HG02938 (cell line): Measurements from ENCODE around the gene ARHGAP8.
"Not testable (repeated sequence)": the region's sequence is repeated elsewhere in the genome, so short reads cannot be mapped to it uniquely, and the experiment has no call there.

ENCODE experiments used
- ATAC-seq: cut with Tn5 transposase; IDR thresholded peaks from one replicate; pipeline ENCODE4 v1.9.1; 2021; ENCODE audit warnings: mild to moderate bottlenecking, moderate library complexity; ENCODE audit not compliant: unreplicated experiment

The ARHGAP8 gene

DNA sequence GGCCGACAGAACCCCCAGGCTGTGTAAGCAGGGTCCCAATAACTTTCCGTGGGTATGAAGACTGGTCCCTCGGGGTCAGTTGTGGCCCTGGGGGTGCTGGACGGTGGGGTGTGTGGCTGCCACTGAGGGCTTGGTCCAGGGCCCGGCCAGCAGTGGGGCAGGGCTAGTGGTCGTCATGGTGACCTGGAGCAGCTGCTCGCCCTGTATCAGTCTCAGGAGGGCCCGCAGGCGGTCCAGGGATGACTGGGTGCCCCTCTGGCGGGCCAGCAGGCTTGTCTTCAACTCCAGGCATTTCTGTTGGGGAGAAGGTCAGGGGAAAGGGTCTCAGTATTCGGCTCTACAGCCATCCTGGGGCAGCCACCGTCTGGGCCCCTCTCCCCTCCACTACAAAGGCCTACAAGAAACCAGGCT lies 130.6 kb downstream of the ARHGAP8 start:
- no peak for ATAC-seq

DNA sequence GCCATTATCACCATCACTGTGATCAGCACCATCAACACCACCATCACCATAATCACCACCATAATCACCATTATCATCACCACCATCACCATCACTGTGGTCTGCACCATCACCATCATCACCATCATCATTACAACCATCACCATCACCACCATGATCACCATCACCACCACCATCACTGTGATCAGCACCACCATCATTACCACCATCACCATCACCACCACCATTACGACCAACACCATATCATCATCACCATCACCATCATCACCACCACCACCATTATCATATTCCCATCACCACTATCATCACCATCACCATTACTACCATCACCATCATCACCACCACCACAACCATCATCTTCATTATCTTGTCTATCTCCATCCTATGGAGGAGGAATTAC lies 132.2 kb downstream of the ARHGAP8 start:
- ATAC-seq, result no peak

DNA sequence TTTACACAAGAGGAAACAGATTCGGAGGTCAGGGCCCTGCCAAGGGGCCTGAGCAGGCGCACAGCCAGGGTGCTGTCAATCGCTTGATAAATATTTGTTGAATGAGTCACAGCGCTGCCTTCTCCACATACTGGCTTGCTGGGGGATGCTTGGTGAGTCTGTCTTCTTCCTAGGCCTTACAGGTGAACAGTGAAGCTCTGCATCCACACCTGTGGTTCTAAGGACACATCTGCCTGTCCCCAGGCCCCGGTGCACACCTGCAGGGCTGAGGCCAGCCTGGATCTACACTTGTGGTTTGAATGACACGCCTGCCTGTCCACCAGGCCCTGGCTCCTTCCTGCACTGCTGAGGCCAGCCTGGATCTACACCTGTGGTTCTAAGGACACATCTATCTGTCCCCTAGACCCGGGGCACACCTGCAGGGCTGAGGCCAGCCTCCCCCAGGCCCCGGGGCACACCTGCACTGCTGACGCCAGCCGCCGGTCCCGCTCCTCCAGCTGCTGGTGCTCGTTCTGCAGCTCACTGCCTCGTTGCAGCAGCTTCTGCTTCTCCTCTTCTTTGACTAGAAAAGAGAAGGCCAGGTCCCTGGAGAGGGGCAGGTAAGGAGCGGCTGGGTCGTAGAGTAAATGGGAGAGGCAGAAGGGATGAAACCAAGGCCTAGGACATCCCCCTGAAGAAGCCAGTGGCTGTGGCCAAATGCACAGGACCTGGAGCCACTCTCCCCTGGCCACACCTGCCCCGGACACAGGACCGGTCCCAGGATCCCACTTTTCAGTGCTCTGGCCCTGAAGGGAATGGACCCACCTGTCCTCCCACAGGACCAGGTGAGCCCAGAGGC lies 132.8 kb downstream of the ARHGAP8 start:
- ATAC-seq, result no peak

DNA sequence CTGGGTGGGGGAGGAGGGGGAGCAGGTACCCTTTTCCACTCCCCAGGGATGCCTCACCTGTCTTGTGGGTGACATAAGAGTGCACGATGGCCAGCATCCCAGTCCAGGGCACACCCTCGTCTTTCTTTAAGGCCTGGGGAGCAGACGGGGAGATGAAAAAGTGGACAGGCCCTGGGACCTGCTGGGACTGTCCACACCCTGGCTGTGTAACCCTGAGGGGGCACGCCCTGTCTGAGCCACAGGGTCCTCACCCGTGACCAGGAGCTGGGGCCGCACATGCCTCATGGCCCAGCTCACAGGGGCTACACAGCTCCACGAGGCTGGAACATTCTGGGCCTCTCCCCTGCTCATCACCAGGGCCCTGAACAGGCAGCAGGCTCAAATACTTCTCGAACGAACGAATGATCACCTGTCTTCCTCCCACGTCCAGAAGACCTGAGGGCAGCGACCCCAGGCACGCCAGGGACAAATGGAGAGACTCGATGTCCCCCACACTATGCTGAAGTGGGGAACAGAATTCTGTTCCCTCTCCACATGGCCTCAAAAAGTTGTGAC lies 133.5 kb downstream of the ARHGAP8 start:
- no peak for ATAC-seq

- no peak for ATAC-seq
Measured at GRCh38 chr22:44887941-44888366, 135.6 kb downstream of the ARHGAP8 start.

DNA sequence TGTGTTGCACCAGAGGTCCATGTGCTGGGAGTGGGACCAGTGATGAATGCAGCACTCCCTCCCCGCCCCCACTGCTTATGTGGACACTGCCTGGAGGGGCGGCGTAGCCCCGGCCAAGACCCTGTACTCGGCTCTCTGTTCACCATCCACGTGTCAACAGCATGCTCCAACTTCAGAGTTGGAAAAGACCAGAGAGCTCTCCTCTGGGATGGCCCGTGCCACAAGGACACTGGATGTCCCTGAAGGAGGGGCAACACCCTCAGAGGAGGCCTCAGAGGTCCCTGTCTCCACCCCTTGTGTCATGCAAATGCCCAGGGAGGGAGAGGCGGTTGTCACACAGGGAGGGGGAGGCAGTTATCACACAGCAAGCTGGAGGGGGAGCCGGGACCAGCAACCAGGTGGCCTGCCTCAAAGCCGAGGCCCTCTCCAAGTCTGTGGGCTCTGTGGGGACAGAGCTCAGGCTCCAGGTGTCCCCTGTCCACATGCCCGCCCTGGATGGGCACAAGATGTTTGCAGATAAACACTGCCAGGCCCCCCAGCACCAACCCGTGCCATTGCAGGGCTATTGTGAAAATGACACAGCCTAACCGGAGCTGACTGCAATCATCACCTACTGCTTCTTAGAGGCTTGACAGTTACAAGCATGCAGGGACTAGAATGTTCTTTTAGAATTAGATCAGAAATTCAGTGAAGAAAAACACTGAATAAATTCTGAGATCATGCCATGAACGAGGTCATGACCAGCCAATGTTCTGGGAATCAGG lies 136.3 kb downstream of the ARHGAP8 start:
- no peak for ATAC-seq

- no peak for ATAC-seq
Measured at GRCh38 chr22:44889255-44889878, 137.0 kb downstream of the ARHGAP8 start.

DNA sequence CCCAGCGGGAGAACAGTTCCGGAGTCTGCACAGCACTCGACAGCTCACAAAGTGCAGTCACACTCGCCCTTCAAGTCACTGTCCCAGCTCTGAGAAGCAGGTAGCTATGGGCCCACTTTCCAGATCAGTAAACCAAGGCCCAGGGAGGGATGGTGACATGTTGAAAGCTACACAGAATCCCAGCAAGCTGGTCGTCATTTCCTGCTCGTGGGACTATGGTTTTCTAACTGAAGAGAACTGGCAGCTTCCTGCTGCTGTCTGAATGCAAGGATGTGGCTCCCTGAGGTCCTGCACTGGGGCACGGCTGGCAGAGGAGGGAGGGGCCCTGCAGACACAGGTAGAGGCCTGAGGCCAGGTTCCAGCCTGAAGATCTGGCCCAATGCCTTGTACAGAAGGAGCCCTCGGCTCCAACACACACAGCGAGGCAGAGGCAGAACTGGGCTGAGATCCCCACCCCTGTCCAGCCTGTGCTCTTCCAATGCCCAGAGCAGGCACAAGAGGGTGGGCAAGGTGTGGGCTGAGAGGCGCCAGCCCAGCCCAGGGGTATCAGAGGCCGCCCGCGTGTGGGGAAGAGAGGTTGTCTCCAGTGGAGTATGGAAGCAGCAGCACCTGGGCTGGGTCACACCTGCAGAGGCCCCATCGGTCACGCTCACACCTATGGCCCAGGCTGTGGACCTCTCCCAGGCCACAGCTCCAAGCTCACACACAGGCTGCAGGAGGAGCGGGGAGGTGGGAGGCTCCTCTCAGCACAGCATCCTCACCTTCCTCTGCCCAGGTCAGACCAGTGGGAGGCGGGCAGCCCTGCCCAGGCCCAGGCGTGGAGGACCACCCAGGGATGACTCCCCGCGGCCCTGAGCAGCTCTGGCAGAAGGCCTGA lies 138.3 kb downstream of the ARHGAP8 start:
- ATAC-seq, result no peak

DNA sequence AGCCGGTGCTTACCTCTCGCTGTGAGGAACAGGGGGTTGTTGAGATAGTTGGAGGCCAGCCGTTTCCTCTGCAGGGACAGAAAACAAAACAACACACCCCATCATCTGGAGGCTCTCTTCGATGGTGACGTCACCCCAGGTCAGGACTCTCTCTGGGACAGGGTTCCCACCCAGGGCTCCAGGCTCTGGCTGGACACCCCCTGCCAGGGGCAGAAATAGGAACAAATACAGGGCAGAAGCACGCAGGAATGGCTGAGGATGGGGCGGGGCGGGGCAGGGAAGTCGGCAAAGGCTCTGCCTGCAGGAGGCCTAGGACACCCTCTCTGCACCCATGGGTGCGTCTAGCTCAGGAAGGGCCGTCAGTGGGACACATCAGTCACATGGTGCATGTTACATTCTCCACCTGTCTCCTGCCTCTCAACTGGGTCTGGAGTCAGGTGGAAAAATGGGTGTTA lies 138.9 kb downstream of the ARHGAP8 start:
- no peak for ATAC-seq

GRCh38 chr22:44891791-44892190 lies 139.4 kb downstream of the ARHGAP8 start:
- no peak for ATAC-seq

GRCh38 chr22:44892243-44892642 lies 139.9 kb downstream of the ARHGAP8 start:
- ATAC-seq, result no peak

DNA sequence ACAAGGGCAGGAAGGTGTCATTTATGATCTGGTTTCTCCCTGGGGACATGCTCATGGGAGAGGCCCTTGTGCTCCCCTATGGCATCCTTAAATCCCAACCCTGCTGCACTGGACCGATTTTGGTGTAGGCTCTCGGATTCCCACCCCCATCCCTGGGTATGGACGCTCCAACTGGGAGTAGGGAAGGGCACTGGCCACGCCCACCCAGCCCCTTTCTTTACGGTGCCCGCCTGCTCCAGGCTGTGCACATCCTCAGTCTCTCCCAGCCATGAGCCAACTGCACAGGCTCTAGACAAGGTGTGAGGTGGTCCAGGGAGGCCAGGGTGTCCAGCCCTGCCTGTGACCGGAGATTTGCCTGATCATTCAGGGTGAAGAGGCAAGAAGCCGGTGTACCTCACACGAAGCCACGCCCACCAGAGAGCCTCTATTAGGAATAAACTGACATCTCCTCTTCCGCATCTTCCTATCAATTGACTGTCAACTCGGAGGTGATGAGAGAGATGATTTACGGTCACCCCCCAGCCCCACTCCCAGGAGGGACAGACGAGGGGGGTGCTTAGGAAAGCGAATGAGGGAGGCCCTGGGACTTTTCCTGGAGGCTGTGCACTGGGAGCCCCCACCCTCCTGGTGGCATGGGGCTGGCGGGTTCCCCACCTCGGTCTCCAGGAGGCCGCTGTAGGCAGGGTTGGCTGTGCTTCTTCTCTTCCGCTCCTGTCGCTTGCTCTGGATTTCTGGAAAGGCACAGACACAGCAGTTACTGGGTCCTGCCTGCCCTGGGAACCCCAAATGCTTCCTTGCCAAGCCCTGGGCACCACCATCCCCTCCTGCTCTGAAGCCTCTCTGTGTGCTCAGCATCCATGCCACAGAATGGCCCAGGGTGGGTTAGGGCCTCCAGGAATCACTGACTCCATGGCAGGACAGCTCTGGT lies 140.7 kb downstream of the ARHGAP8 start:
- no peak for ATAC-seq

GRCh38 chr22:44893731-44894080 lies 141.3 kb downstream of the ARHGAP8 start:
- no peak for ATAC-seq

DNA sequence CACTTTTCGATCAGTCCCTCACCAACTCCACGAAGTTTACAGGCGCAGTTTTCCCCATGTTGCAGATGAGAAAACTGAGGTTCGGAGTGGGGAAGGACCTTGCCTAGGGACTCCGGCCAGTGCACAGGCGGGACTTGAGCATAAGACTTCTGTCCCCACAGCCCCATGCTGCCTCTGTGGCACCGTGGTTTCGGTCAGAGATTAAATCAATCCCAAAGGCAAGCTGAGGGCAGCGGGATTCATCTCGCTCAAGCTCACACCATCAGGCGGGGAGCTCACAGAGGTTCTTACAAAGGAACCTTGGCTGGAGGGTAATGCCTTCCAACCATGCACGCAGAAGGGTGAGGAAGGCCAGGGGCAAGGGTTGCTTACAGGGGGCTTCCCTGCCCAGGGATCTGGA lies 141.9 kb downstream of the ARHGAP8 start:
- ATAC-seq, result no peak

DNA sequence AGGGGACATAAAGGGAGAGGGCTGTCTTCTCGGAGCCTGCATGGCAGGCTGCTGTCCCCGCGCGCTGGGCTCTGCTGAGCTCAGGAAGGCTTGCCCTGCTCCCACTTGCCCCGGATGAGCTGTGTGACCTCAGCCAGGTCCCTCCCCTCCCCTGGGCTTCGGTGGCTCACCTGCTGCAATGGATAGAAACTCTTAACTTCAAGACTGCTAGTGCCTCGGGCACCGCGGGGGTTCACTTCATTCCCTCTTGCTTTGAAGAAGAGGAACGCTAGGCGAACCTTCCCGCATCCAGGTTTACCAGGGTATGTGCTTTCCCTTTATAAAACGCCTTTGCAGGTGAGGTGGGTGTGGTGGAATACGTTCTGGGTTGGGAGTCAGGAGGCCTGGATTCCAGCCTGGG lies 142.4 kb downstream of the ARHGAP8 start:
- ATAC-seq, result no peak

DNA sequence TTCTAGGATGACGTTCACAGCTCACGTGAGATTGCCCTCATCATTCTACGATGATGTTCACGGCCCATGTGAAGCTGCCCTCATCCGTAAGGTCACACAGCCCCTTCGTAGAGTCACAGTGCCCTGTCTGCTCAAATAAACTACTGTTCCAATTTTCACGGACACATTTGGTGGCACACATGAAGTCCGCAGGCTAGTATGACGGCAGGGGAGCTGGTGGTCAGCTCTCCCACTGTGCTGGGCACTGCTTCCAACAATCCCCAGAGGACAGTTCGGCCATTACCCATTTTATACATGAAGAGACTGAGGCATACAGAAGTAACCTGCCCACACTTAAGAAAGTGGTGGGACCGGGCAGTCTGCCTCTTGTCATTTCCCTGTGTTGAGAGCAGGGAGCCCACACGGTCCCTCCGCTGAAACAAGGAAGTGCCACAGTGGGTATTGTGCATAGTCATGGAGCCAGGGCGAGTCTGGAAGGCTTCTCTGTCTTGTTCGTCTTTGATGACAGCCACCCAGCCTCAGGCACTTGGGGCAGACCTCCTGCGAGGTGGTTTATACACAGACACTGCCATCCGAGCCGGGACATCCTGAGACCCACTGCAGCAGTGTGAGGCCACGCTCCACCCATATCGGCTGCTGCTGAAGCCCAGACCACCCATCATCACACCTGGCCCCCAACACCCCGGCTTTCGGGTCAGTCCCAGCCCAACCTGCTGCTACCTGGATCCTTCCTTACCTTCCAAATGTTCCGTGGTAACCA lies 143.1 kb downstream of the ARHGAP8 start:
- ATAC-seq, result no peak

DNA sequence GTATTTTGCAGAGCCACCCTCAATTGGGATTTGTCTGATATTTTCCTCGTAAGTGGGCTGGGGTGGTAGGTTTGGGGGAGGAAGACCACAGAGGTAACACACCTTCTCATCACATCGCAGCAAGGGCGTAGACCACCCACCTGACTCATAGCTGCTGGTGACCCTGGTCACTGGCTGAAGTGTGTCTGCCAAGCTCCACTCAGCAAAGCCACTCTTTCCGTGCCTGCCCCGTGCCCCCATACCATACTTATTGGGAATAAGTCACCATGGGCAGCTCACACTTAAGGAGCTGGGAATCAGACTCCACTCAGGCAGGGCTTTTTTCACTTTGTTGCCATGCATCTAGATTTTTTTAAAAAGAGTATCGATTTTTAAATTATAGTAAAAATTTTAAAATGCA lies 145.9 kb downstream of the ARHGAP8 start:
- no peak for ATAC-seq

GRCh38 chr22:44901301-44901700 lies 148.9 kb downstream of the ARHGAP8 start:
- ATAC-seq, result no peak

DNA sequence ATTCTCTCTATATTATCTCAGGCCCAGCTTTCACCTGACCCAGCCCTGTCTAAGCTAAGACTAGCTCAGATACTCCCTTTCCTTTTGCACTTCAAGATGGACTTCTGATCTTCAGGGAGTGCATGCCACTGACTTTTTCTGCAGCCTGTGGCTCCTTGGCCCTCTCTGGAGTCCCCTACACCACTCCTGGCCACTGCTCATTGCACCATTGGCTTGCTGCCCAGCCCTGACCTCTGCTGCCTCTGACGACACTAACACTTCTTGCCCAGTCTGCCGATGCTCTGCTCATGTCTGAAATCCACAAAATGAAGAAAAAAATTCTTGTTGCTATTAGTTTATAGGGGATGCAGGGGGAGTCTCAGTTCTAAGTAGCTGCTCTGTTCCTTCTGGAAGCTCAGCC lies 150.8 kb downstream of the ARHGAP8 start:
- ATAC-seq, result not testable (repeated sequence)
